ENCODE data around the gene MAOB.

GRCh38 chrX:43827791-43828190 lies 54.5 kb downstream of the MAOB start:
- TF ChIP-seq GFI1B (tag by site-specific recombination; IDR thresholded peaks at IDR 0.05) (no peak), CTCF (tag by site-specific recombination; IDR thresholded peaks at IDR 0.05) (no peak), ZNF768 (tag by site-specific recombination; IDR thresholded peaks at IDR 0.05) (no peak), BCL11A (tag by site-specific recombination; IDR thresholded peaks at IDR 0.05; ENCODE audit: low read depth) (no peak), ZBTB1 (tag by site-specific recombination; IDR thresholded peaks at IDR 0.05) (no peak), ZNF133 (tag by site-specific recombination; IDR thresholded peaks at IDR 0.05) (no peak), ZIC2 (tag by site-specific recombination; IDR thresholded peaks at IDR 0.05) (no peak), ZNF623 (tag by site-specific recombination; IDR thresholded peaks at IDR 0.05) (no peak), PRDM4 (tag by site-specific recombination; IDR thresholded peaks at IDR 0.05) (no peak)
